Jurkat, Clone E6-1 (cell line): ENCODE measurements around the gene TAS2R40.

Experiments
- DNase-seq: peaks from one replicate; pipeline ENCODE4 v3.0.0-alpha.2; 2011; ENCODE audit warnings: low read depth, low spot score
- H3K4me3 ChIP-seq: 2 replicates; pipeline ENCODE4 v1.5.1; 2011; ENCODE audit warnings: mild to moderate bottlenecking, low read length, control low read depth, moderate library complexity

The TAS2R40 gene

GRCh38 chr7:143217806-143218205 is 4.0 kb upstream of the TAS2R40 start:
- H3K4me3 ChIP-seq: no peak overlapping the region
- no peak for DNase-seq

DNA sequence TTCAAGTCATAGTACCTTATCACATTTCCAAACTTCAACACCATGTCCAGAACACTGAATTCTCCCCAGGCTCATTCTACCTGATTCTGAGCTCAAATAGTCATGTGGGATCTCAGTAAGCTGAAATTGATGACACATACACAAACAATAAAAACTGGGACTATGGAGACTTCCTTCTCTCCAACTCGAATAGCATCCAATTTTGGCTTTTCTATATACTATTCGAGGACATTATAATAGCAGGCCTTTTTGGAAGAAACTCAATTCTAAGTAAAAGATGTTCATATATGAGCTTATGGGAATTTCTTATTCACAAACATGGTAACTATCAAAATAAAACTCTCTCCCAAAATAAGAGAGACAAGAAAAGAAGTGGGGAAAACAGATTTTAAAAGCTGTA is 551 bp upstream of the TAS2R40 start:
- no peak overlapping the region for H3K4me3 ChIP-seq
- DNase-seq: no peak

DNA sequence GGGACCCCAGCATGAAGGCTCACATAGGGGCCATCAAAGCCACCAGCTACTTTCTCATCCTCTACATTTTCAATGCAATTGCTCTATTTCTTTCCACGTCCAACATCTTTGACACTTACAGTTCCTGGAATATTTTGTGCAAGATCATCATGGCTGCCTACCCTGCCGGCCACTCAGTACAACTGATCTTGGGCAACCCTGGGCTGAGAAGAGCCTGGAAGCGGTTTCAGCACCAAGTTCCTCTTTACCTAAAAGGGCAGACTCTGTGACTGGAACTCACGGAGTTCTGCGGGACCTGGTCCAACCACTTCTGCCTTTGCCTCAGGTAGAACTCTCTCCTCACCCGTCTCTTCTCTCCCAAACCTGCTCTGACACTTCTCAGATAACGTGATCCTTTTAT is 945 bp downstream of the TAS2R40 start:
- no peak overlapping the region for H3K4me3 ChIP-seq
- no peak for DNase-seq

GRCh38 chr7:143223784-143224183 is 1.9 kb downstream of the TAS2R40 start:
- no peak overlapping the region for H3K4me3 ChIP-seq
- DNase-seq: no peak

DNA sequence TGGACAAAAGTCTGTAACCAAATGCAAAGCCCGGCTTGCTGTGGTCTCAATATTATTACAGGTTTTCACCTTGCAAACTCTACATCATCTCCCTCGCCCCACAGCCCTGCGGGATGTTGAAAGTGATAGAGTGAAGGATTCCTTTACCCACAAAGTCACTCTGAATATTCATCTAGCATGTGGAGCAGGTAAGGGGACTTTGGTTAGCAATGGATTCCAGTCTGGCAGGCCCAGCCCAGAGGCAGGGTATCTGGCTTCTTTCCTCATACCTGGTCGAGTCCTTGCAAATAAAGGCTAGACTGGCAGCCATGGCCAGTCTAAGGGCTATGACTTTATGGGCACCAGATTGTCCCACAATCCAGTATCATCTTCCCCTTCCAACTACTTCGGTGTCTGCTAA is 3.2 kb downstream of the TAS2R40 start:
- no peak overlapping the region for H3K4me3 ChIP-seq
- no peak for DNase-seq

DNA sequence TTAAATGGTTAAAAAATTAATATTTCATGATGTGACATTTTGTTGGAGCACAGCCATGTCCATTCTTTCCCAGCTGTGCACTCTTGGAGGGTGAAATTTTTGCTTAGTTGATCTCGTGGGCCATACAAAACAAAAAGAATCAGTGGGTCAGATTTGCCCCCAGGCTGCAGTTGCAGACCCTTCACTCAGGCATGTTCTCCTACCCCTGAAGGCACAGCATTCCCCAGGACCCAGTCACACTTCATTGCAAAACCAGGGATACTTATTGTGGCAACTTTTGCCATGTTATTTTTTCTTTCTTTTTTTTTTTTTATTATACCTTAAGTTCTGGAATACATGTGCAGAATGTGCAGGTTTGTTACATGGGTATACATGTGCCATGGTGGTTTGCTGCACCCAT is 6.0 kb downstream of the TAS2R40 start:
- no peak for DNase-seq
- no peak overlapping the region for H3K4me3 ChIP-seq

DNA sequence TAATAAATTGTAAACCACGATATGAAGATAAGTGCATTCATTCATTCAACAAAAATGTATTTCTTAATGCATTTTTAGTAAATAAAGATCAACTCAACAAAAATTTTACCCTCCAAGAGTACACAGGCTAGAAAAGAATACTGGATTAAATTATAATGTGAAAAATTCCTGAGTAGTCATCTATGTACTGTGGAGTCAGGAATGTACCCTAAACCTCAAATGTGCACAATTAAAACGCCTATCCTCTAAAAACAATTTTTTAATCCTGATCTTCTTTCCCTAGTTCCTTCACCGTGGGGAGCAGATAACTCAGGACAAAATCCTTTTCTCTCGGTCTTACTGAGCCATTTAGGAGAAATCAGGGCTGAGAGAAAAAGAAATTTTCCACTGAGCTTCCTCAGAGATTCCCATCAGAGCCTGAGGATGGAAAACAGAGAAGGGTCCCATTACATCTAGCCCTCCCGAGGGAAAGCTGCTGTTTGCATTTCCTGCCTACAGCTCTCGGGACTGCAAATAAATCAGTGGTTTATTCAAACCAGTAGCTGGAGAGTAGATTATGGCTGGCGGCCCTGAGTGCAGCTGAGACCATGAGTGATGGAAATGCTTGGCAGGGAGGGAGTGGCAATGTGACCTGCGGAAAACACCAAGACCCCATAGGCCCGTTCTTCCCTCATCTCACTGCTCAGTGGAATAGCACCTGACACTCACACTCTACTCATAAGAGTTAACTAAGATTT is 7.4 kb downstream of the TAS2R40 start:
- H3K4me3 ChIP-seq: no peak overlapping the region
- DNase-seq: no peak

- no peak for DNase-seq
- H3K4me3 ChIP-seq: no peak overlapping the region
Observed at GRCh38 chr7:143230602-143231457, 9.0 kb downstream of the TAS2R40 start.

- no peak overlapping the region for H3K4me3 ChIP-seq
- no peak for DNase-seq
Observed at GRCh38 chr7:143233816-143234532, 12.1 kb downstream of the TAS2R40 start.

DNA sequence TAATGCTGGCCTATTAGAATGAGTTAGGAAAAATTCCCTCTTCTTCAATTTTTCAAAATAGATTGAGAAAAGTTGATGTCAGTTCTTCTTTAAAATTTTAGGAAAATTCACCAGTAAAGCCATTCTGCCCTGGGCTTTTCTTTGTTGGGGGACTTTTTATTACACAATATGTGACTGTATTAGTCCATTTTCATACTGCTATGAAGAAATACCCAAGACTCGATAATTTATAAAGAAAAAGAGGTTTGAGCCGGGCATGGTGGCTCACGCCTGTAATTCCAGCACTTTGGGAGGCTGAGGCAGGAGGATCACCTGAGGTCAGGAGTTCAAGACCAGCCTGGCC is 12.7 kb downstream of the TAS2R40 start:
- no peak for DNase-seq
- H3K4me3 ChIP-seq: no peak overlapping the region

GRCh38 chr7:143235561-143235960 is 13.7 kb downstream of the TAS2R40 start:
- no peak overlapping the region for H3K4me3 ChIP-seq
- DNase-seq: no peak

- no peak for DNase-seq
- H3K4me3 ChIP-seq: no peak overlapping the region
Observed at GRCh38 chr7:143236408-143236990, 14.7 kb downstream of the TAS2R40 start.

GRCh38 chr7:143237366-143237765 is 15.5 kb downstream of the TAS2R40 start:
- DNase-seq: no peak
- no peak overlapping the region for H3K4me3 ChIP-seq

DNA sequence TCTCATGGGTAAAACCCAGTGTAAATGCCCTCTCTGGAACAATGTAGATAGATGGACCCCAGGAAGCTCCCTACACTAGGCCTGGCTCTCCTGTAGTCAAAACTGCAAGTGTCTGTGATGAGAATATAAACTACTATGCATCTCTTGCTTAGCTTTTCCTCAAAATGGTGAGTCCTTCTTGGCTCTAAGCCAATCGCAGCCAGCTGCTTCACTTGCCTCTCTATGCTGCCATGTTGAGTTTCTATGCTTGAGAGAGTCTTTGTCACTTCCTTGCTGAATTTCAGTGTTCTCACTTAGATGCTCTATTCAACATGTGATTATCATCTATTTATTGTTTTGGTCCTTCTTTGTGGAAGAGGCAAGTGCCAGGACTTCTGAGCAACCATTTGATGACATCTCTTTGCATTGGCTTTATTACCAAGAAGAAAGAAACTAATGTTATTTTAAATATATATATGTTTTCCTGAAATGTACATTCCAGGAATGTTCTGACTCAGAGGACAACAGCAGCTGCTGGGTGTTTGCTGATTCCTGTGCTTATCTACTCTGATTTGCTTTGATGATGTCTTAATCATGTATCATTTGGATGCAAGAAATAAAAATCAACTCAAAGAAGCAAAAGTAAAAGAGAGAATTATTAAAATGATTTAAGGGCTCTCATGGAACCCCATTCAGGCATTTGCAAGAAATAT is 16.6 kb downstream of the TAS2R40 start:
- DNase-seq: no peak

GRCh38 chr7:143239813-143240212 is 18.0 kb downstream of the TAS2R40 start:
- DNase-seq: no peak
- H3K4me3 ChIP-seq: no peak overlapping the region

More for the DNA sequence above, 16.6 kb downstream of the TAS2R40 start:
- H3K4me3 ChIP-seq: no peak overlapping the region

DNA sequence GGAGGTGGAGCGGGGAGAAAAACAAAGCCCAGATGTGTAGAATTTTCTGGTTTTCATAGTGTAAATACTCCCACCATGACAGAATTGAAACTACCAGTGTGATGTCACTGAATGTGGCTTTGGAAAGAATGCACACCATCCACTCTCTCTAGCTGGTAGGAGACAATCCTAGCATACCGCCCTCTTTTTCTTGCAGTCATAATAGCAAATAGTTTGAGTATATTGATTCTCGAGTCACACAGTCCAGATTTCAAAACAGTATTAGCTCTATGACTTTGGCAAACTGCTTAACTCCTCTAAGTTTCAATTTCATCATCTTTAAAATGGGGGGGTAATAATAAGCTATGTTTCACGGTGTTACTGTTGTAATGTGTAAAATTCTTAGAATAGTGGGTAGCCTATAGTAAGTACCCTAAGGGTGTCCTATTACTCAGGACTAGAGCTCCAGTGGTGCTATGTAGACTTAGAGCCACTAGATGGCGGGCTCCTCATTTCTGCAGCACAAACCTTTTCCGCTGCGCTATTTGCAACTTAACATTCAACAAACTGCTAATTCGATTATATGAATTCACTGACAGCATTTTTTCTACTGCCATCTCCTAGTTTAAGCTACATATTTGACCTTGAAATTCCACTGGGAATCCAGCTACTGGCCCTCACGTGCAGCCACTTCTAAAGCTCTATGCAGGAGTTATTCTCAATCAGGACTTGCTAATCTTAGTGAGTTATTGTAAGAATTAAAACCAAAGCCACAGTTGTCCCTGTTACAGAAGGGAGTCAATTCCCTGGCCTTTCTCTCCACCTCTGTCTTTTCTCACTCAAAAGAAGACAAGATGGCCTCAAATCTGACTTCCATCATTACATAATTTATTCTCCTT is 18.7 kb downstream of the TAS2R40 start:
- H3K4me3 ChIP-seq: no peak overlapping the region
- peak; percentile 79 for DNase-seq

DNA sequence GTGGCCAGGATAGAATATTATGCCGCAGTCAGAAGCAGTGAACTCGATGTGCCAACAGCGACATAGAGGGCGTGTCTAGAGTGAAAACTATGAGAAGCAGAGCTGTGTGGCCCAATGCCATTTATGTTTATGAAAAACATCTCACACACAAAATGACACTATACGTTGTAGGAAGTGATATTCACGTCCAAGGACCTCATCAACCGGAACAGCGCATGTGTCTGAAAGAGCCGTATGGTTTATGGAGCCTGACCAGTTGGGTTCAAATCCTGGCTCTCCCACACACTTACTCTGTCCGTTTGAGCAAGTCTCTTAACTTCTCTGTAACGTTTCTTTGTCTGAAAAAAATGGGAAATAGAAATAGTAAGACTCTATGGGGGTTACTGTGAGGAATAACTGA is 20.5 kb downstream of the TAS2R40 start:
- H3K4me3 ChIP-seq: no peak overlapping the region
- no peak for DNase-seq

DNA sequence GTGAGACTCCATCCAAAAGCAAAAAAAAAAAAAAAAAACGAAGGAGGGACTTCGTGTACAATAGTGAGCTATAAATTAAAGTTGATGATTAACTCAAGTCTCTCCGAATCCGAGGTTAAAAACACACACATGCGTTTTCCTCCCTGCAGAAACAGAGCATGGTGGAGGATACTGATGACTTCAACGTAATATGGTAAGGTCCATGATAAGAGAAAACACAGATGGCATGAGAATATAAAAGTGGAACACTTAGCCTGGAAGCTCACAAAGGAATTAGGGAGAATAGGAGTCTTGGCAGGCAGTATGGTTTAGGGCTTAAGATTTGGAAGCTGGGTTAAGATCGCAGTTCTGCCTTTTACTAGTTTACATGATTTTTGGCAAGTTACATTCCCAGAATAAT is 21.3 kb downstream of the TAS2R40 start:
- no peak for DNase-seq
- no peak overlapping the region for H3K4me3 ChIP-seq
